Epithelial cell of proximal tubule (primary cell): ENCODE results near the gene SPAG5. TPM values are rescaled to one million over a fixed set of nuclear protein-coding genes. Genes with fewer than 3 reads are reported as not detected.

Source experiments
- DNase-seq: peaks from one replicate; pipeline ENCODE4 v3.0.0-alpha.2; 2011; ENCODE audit warnings: low read depth
- H3K4me3 ChIP-seq: 2 replicates; pipeline ENCODE4 v1.5.1; 2011; ENCODE audit warnings: low read depth, mild to moderate bottlenecking, low read length
- total RNA-seq: library from RNA; depleted of rRNA; stranded (reverse); fragments of >200 nt; gene quantifications from 2 replicates; pipeline ENCODE4 v1.2.3, GENCODE V29; 2015
- TF ChIP-seq, protein P1 (sequence below): conservative IDR thresholded peaks from 2 replicates; pipeline ENCODE4 v1.5.1; 2012; ENCODE audit warnings: low read depth, mild to moderate bottlenecking, low read length

SPAG5 gene
- total RNA-seq, 1 donor from 2014 or later: 104 TPM

DNA sequence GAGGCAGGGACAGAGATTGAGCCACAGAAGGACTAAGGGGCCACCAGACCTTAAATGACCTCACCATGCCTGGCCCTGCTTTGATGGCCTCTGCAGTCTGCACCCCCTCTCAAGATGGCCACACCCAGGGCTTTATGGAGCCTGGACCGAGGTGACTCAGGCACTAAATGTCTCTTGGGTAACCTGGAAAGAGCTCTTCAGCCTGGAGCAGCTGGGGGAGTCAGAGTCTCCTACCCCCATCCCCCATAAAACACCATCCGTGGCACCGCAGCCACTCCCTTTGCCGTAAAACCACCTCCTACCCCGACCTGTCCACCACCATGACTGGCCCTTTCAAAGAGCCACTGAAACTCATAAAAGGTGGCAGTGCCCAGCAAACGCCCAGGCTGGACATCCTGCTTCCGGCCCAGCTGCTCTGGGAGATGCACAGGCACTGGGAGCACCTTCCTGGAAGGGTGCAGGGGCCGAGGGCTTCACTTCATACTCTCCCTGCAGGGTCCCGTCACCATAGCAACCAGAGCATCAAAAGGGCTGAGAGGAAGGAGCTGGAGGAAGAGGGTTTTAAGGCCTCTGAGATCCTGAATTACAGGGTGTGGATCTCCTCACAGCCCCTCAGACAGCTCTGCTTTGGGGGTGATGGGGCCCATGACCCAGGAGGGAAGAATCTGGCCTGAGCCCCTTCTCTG lies 70.4 kb downstream of the SPAG5 start:
- no peak overlapping the region for H3K4me3 ChIP-seq
- TF ChIP-seq, protein P1, sequence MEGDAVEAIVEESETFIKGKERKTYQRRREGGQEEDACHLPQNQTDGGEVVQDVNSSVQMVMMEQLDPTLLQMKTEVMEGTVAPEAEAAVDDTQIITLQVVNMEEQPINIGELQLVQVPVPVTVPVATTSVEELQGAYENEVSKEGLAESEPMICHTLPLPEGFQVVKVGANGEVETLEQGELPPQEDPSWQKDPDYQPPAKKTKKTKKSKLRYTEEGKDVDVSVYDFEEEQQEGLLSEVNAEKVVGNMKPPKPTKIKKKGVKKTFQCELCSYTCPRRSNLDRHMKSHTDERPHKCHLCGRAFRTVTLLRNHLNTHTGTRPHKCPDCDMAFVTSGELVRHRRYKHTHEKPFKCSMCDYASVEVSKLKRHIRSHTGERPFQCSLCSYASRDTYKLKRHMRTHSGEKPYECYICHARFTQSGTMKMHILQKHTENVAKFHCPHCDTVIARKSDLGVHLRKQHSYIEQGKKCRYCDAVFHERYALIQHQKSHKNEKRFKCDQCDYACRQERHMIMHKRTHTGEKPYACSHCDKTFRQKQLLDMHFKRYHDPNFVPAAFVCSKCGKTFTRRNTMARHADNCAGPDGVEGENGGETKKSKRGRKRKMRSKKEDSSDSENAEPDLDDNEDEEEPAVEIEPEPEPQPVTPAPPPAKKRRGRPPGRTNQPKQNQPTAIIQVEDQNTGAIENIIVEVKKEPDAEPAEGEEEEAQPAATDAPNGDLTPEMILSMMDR: no peak
- DNase-seq: no peak

DNA sequence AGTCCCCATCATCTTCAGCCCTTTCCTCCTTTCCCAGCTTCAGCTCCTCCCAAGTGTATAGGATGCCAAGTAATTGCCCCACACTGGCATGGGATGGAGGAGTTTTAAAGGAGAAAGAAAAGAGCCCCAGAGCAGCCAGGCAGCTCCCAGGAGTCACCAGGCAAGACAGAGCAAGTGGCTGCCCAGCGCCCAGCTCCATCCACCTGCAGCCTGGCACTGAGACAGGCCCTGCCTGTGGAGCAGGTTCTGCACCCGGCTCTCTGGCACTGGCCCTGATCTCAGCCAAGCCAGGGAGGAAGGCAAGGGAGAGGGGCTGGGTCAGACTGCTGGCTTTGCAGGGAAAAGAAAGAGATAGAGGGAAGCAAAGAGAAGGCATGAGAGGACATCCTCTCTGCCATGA lies 71.0 kb downstream of the SPAG5 start:
- TF ChIP-seq, protein P1: no peak
- DNase-seq: no peak
- no peak overlapping the region for H3K4me3 ChIP-seq

Other genes with a start within 250 kb of the SPAG5 start
- 96.4 and 131 TPM in 2 replicates for gene POLDIP2, start 241.5 kb downstream of the SPAG5 start, total RNA-seq
- gene SEBOX, start 233.8 kb downstream of the SPAG5 start, total RNA-seq: not detected in 2 replicates
- not detected in 2 replicates for gene VTN, start 228.7 kb downstream of the SPAG5 start, total RNA-seq
- gene SARM1, start 227.3 kb downstream of the SPAG5 start, total RNA-seq: 0.80 and 0.81 TPM in 2 replicates
- 2.8 and 4.7 TPM in 2 replicates for gene SLC46A1, start 192.8 kb downstream of the SPAG5 start, total RNA-seq
- gene SLC13A2, start 125.4 kb downstream of the SPAG5 start, total RNA-seq: not detected in 2 replicates
- gene FOXN1, start 92.7 kb downstream of the SPAG5 start, total RNA-seq: not detected in 2 replicates
- 28.7 and 29.2 TPM in 2 replicates for gene UNC119, start 46.4 kb downstream of the SPAG5 start, total RNA-seq
- 47.2 and 55.6 TPM in 2 replicates for gene PIGS, start 27.5 kb downstream of the SPAG5 start, total RNA-seq
- gene ALDOC, start 22.1 kb downstream of the SPAG5 start, total RNA-seq: 25.4 and 100.0 TPM in 2 replicates
- 3.0 and 4.3 TPM in 2 replicates for gene RSKR, start 15.2 kb upstream of the SPAG5 start, total RNA-seq
- gene BLTP2, start 46.1 kb upstream of the SPAG5 start, total RNA-seq: 133 and 136 TPM in 2 replicates
- 39.5 and 52.7 TPM in 2 replicates for gene SDF2, start 62.9 kb upstream of the SPAG5 start, total RNA-seq
- gene SUPT6H, start 63.2 kb upstream of the SPAG5 start, total RNA-seq: 17.2 and 21.7 TPM in 2 replicates
- under 0.01 and 0.58 TPM in 2 replicates for gene PROCA1, start 112.9 kb upstream of the SPAG5 start, total RNA-seq
- 558 and 649 TPM in 2 replicates for gene RAB34, start 118.8 kb upstream of the SPAG5 start, total RNA-seq
- gene RPL23A, start 121.0 kb upstream of the SPAG5 start, total RNA-seq: 746 and 818 TPM in 2 replicates
- 14.5 and 14.7 TPM in 2 replicates for gene TLCD1, start 127.2 kb upstream of the SPAG5 start, total RNA-seq
- 4.3 and 8.4 TPM in 2 replicates for gene NEK8, start 129.8 kb upstream of the SPAG5 start, total RNA-seq
- gene TRAF4, start 145.0 kb upstream of the SPAG5 start, total RNA-seq: 86.4 and 108 TPM in 2 replicates
- 11.9 and 14.2 TPM in 2 replicates for gene FAM222B, start 243.8 kb upstream of the SPAG5 start, total RNA-seq